HUES6 (cell line): ENCODE data around the gene RNF144A.

ENCODE experiments used
- H3K27ac ChIP-seq: 2 replicates; pipeline ENCODE4 v1.7.0; 2013; ENCODE audit warnings: low read depth, mild to moderate bottlenecking, low read length, inconsistent platforms
- H3K27me3 ChIP-seq: 2 replicates; pipeline ENCODE4 v1.6.1; 2013; ENCODE audit warnings: low read length; ENCODE audit not compliant: control insufficient read depth, insufficient read depth
- H3K36me3 ChIP-seq: 2 replicates; pipeline ENCODE4 v1.6.1; 2013; ENCODE audit warnings: low read length; ENCODE audit not compliant: control insufficient read depth, insufficient read depth
- H3K4me1 ChIP-seq: 2 replicates; pipeline ENCODE4 v1.6.1; 2013; ENCODE audit warnings: low read length; ENCODE audit not compliant: control insufficient read depth, insufficient read depth
- H3K4me3 ChIP-seq: 2 replicates; pipeline ENCODE4 v1.5.1; 2013; ENCODE audit warnings: low read depth, low read length
- H3K9ac ChIP-seq: one replicate; pipeline ENCODE4 v1.6.1; 2013; ENCODE audit warnings: mild to moderate bottlenecking, low read length
- H3K9me3 ChIP-seq: 2 replicates; pipeline ENCODE4 v1.6.1; 2013; ENCODE audit warnings: low read depth, low read length; ENCODE audit not compliant: control insufficient read depth, insufficient read depth

Gene RNF144A

DNA sequence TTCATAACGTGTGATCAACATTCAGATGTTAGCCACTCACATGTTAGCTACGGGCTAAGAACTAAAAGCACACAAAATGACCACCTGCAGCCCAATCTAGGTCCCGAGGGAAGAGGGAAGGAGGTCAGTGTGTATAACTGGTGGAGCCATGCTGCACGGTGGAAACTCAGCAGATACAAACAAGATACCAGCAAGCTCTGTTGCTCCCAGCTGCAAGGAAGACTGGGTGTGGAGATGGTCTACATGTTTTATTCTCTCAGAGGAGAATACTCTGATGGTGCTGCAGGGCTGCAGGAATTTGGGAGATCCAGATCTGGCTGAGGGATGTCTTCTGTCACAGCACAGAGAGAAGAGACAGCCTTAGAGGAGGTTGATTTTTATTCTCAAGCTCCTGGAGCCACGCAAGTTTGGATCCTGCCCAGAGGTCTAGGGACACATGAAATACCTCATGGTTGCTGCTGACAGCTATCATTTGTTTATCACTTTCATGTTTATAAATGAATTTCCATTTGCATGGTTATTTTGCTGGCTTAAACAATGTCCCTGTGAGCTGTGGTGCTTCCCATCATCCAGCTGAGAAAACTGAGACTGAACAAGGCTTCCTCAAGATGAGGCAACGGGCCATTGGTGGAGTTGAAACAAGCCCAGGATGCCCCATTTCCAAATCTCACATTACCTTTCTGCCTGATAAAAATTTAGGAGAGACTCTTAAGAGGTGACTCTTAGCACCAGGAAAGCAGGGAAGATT, 30.9 kb downstream of the RNF144A start:
- Histone ChIP-seq H3K36me3 (no peaks in the 10 kb centered on the region), H3K4me3 (no peak overlapping the region), H3K27ac (no peak overlapping the region), H3K9ac (no peak overlapping the region), H3K27me3 (no peaks in the 10 kb centered on the region), H3K9me3 (no peaks in the 10 kb centered on the region), H3K4me1 (no peaks in the 10 kb centered on the region)

- Histone ChIP-seq H3K4me1 (no peaks in the 10 kb centered on the region), H3K9me3 (no peaks in the 10 kb centered on the region), H3K27ac (no peak overlapping the region), H3K4me3 (no peak overlapping the region), H3K27me3 (no peaks in the 10 kb centered on the region), H3K36me3 (no peaks in the 10 kb centered on the region), H3K9ac (no peak overlapping the region)
These were observed 31.6 kb downstream of the RNF144A start for GRCh38 chr2:6948677-6949351.

- Histone ChIP-seq H3K9ac (no peak overlapping the region), H3K27ac (no peak overlapping the region), H3K4me1 (no peaks in the 10 kb centered on the region), H3K9me3 (no peaks in the 10 kb centered on the region), H3K4me3 (no peak overlapping the region), H3K36me3 (no peaks in the 10 kb centered on the region), H3K27me3 (no peaks in the 10 kb centered on the region)
These were observed 33.8 kb downstream of the RNF144A start for GRCh38 chr2:6951046-6951445.

GRCh38 chr2:6952101-6952500, 34.9 kb downstream of the RNF144A start:
- no peak overlapping the region for H3K4me3 ChIP-seq
- H3K4me1 ChIP-seq: no peaks in the 10 kb centered on the region
- H3K9me3 ChIP-seq: no peaks in the 10 kb centered on the region
- H3K27ac ChIP-seq: no peak overlapping the region
- no peaks in the 10 kb centered on the region for H3K36me3 ChIP-seq
- no peak overlapping the region for H3K9ac ChIP-seq
- no peaks in the 10 kb centered on the region for H3K27me3 ChIP-seq

DNA sequence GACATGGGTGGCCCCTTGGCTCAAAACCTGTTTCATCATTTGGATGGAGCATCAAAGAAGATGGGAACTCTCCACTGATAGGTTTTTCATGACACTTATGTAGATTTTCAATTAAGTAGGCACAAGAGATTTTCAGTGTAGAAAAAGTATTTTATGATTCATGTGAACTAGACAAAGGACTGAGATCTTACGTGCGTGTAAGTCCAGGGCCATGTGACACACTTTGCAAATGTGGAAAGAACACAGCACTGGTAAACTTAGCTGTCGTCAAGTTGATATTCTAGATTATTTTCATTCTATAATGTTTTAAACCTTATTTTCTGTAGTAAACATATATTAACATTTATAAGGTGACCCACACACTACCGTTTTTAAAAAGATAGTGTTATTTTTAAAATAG, 37.4 kb downstream of the RNF144A start:
- Histone ChIP-seq H3K27me3 (no peaks in the 10 kb centered on the region), H3K36me3 (no peaks in the 10 kb centered on the region), H3K9me3 (no peaks in the 10 kb centered on the region), H3K4me1 (no peaks in the 10 kb centered on the region), H3K4me3 (no peak overlapping the region), H3K9ac (no peak overlapping the region), H3K27ac (no peak overlapping the region)

- H3K4me1 ChIP-seq: no peaks in the 10 kb centered on the region
- H3K27ac ChIP-seq: no peak overlapping the region
- H3K4me3 ChIP-seq: no peak overlapping the region
- H3K27me3 ChIP-seq: no peaks in the 10 kb centered on the region
- H3K36me3 ChIP-seq: no peaks in the 10 kb centered on the region
- H3K9me3 ChIP-seq: no peaks in the 10 kb centered on the region
- H3K9ac ChIP-seq: no peak overlapping the region
These were observed 38.4 kb downstream of the RNF144A start for GRCh38 chr2:6955511-6956136.

GRCh38 chr2:6956566-6956965, 39.4 kb downstream of the RNF144A start:
- Histone ChIP-seq H3K9me3 (no peaks in the 10 kb centered on the region), H3K4me1 (no peaks in the 10 kb centered on the region), H3K27ac (no peak overlapping the region), H3K4me3 (no peak overlapping the region), H3K9ac (no peak overlapping the region), H3K27me3 (no peaks in the 10 kb centered on the region), H3K36me3 (no peaks in the 10 kb centered on the region)

DNA sequence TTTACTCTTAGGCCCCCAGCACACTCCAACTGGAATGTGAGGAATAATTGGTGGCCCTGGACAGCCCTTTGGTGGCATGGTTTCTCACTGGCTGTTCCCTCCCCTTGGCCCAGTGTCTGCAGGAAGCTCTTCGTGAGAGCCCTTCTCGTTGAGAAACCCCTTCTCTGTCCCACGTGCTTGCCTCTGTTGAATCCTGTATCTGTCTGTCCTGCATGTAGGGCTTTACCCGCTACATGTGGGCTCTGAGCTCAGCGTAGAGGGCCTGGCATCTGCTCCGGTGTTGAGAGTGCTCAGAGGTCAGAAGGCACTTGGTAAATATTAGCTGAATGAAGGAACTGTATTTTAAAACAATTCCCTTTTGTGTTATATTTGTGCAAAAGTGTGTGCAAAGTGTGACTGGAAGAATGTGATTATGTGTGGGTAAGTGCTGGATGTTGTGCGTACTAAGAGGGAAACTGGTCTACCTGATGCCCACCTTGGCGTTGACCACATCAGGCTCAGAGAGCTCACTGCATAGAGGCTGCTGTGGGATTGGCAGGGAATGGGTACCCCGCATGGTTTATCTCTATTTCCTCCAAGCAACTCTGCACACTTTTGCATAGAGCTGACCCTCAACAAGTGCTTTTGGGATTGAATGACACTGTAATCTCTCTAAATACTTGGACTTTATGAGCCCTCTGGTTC, 40.0 kb downstream of the RNF144A start:
- no peak overlapping the region for H3K27ac ChIP-seq
- no peaks in the 10 kb centered on the region for H3K36me3 ChIP-seq
- H3K27me3 ChIP-seq: no peaks in the 10 kb centered on the region
- H3K9me3 ChIP-seq: no peaks in the 10 kb centered on the region
- H3K4me3 ChIP-seq: no peak overlapping the region
- no peak overlapping the region for H3K9ac ChIP-seq
- no peaks in the 10 kb centered on the region for H3K4me1 ChIP-seq

DNA sequence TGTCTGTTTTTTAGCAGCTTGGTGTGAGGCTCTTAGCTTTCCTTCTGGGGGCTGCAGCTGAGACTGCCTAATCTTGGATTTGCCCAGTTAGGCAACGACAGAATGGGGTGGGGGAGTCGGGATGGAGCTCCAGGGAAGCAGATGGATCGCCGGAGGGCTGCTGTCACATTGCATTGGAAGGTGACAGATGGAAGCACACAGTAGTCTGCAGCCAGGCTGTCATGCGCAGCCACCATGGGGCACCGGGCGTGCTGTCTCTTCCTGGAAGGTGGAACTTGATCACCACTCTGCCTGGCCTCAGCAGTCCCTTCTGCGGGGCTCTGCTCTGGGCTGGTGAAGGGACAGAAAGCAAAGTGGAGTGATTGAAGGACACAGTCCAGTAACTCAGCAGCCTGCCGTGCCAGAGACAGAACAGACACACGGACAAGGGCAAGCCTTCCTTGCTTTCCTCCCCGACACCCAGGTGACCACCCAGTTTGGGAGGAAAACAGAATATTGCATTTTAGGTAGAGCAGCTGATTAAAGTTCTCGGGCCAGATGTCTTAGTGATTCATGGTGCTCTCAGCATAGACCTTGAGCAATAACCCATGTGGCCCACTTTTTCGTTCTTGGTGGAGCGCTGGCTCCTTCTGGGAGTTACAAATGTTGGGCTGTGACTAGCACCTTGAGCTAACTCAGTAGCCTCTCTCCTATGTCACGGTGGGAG, 40.9 kb downstream of the RNF144A start:
- Histone ChIP-seq H3K9me3 (no peaks in the 10 kb centered on the region), H3K27me3 (no peaks in the 10 kb centered on the region), H3K27ac (no peak overlapping the region), H3K4me1 (no peaks in the 10 kb centered on the region), H3K36me3 (no peaks in the 10 kb centered on the region), H3K9ac (no peak overlapping the region), H3K4me3 (no peak overlapping the region)

DNA sequence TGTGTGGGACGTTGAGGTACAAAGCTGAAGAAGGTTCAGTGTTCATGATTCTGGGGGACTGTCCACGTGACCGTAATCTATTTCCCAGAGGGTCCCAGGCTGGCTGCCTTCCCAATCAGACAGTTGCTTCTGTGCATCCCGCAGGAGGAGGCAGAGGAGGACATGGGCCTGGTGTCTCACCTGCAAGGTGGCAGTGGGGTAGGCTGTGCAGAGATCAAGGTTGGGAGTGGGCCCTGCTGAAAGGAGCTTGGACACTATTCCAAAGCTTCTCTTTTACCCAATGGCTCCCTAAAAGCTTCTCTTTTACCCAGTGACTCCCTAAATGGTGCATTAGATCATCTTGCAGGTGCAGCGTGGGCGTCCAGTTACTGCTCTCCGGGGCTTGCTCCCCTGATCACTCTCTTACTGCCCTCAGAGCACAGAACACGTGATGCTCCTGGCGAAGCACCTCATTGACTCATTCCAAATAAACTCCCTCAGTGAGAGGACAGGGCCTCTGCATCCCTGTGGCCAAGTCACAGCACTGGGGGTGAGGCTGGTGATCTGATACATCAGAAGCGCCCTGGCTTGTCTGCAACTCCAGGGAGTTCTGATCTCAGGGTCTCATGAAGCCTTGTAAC, 41.5 kb downstream of the RNF144A start:
- Histone ChIP-seq H3K27me3 (no peaks in the 10 kb centered on the region), H3K27ac (no peak overlapping the region), H3K9ac (no peak overlapping the region), H3K4me3 (no peak overlapping the region), H3K9me3 (no peaks in the 10 kb centered on the region), H3K36me3 (no peaks in the 10 kb centered on the region), H3K4me1 (no peaks in the 10 kb centered on the region)
